22Rv1 (cell line): ENCODE data around the gene SCUBE3.

Source experiments
- H3K27ac ChIP-seq: fragments of 450-650 bp; 2 replicates; pipeline ENCODE4 v1.5.1; 2017
- CTCF ChIP-seq: fragments of 450-650 bp; IDR thresholded peaks from 2 replicates; pipeline ENCODE4 v1.5.1; 2017; ENCODE audit warnings: mild to moderate bottlenecking
- ZFX ChIP-seq: fragments of 450-650 bp; IDR thresholded peaks from 2 replicates; pipeline ENCODE4 v1.6.1; 2017; ENCODE audit warnings: antibody characterized with exemption, borderline replicate concordance

Gene SCUBE3

GRCh38 chr6:35293681-35294080 is 79.9 kb downstream of the SCUBE3 start:
- no peak overlapping the region for H3K27ac ChIP-seq
- TF ChIP-seq CTCF (no peak), ZFX (no peak)

- peak; percentile 90 for TF ChIP-seq CTCF
- no peak for TF ChIP-seq ZFX
- H3K27ac ChIP-seq = no peak overlapping the region
Measured at GRCh38 chr6:35294308-35294945, 80.7 kb downstream of the SCUBE3 start.

- no peak overlapping the region for H3K27ac ChIP-seq
- no peak for TF ChIP-seq ZFX
Measured at GRCh38 chr6:35295036-35295435, 81.3 kb downstream of the SCUBE3 start.

GRCh38 chr6:35295521-35296315 is 82.0 kb downstream of the SCUBE3 start:
- no peak overlapping the region for H3K27ac ChIP-seq
- TF ChIP-seq CTCF = no peak

- TF ChIP-seq ZFX (no peak), CTCF (no peak)
- peak overlapping the region; percentile 67 for H3K27ac ChIP-seq
Measured at GRCh38 chr6:35296931-35297600, 83.3 kb downstream of the SCUBE3 start.

- TF ChIP-seq CTCF (peak; percentile 92), ZFX (no peak)
Measured at GRCh38 chr6:35297601-35298481, 84.1 kb downstream of the SCUBE3 start, which contains the start of gene DEF6. Gene DEF6, plus strand, starts transcription at chr6:35297818. Its CDS starts 39 bp downstream, at chr6:35297857.

GRCh38 chr6:35298625-35299140 is 84.9 kb downstream of the SCUBE3 start:
- H3K27ac ChIP-seq = peak overlapping the region; percentile 67; the same call in 1 of the 2 replicates
- TF ChIP-seq CTCF (no peak), ZFX (no peak)

More at GRCh38 chr6:35297601-35298481, 84.1 kb downstream of the SCUBE3 start, which contains the start of gene DEF6:
- peak within 1 kb of the TSS; percentile 67 for H3K27ac ChIP-seq
